ENCODE results near the gene OSBPL6. TPM values are rescaled to one million over a fixed set of nuclear protein-coding genes. Genes with fewer than 3 reads are reported as not detected.

Gene OSBPL6
- total and polyA plus RNA-seq, 10 of the 15 experiments (the other 5 are each of a cell fraction or from before 2014, with no cell fraction given), result 0.01 to 0.08 (median 0.03) TPM; not detected in 5

- ATAC-seq (peak; percentile 1), DNase-seq (ENCODE audit: low read depth, low spot score) (no peak), FAIRE-seq (no peak)
- ChIA-PET CTCF (interaction anchor here (0.7 to 5.5 kb wide), 11 partner anchors 9 to 337 kb away, joined by 3 to 41 read pairs (median 3); no protein-coding TSS in a partner anchor), POLR2A (interaction anchor here (0.6 to 3.2 kb wide), 13 partner anchors 8 to 349 kb away, joined by 3 to 21 read pairs (median 4); no protein-coding TSS in a partner anchor), RAD21 (ENCODE audit: unreplicated experiment) (interaction anchor here (0.9 to 3.5 kb wide), 10 partner anchors 17 to 337 kb away, joined by 3 to 26 read pairs (median 3); partner anchors contain the start of gene RBM45), SMC1A (ENCODE audit: uncharacterized antibody, unreplicated experiment) (interaction anchor here (1.1 to 4.7 kb wide), 14 partner anchors 9 to 215 kb away, joined by 3 to 24 read pairs (median 6); no protein-coding TSS in a partner anchor)
- Histone ChIP-seq H3K4me1 (ENCODE audit: control insufficient read depth, insufficient read depth, low read length) (peaks cover 9% of the 10 kb centered on the region), H3K36me3 (ENCODE audit: control insufficient read depth in 2 of 2, insufficient read depth in 2 of 2, low read length in 1 of 2) (peaks cover 3 to 20% of the 10 kb centered on the region in 2 experiments; a peak in 3 of 4 replicates), H3K79me2 (ENCODE audit: control insufficient read depth, insufficient read depth, low read length) (peaks cover 28% of the 10 kb centered on the region), H2AFZ (ENCODE audit: control insufficient read depth, low read depth, low read length) (peak overlapping the region; percentile 95), H4K20me1 (ENCODE audit: control insufficient read depth, insufficient read depth) (no peaks in the 10 kb centered on the region), H3K4me3 (peak overlapping the region; percentile 94), H3K9ac (ENCODE audit: control insufficient read depth, insufficient read depth, low read length) (peak overlapping the region; percentile 99), H3K27ac (ENCODE audit: control insufficient read depth, insufficient read depth) (peak overlapping the region; percentile 94), H3K9me3 (replicated peaks; ENCODE audit: control insufficient read depth, insufficient read depth, low read length) (no peaks in the 10 kb centered on the region), H3K4me2 (ENCODE audit: control insufficient read depth, insufficient read depth) (peak overlapping the region; percentile 84), H3K27me3 (replicated peaks in 1 of 2; ENCODE audit: control insufficient read depth in 2 of 2, insufficient read depth in 2 of 2, low read length in 1 of 2) (no peaks in the 10 kb centered on the region)
- WGBS (ENCODE audit: insufficient coverage, insufficient replicate concordance, low lambda C conversion rate, missing lambda C conversion rate), result 8% methylated on average over 18 of the region's 18 CpGs
- in situ Hi-C loops (cut with MboI) (no loop called here), intact Hi-C loops (cut with micrococcal nuclease; ENCODE audit: unreplicated experiment) (loop anchor here (1.0 kb wide), 1 partner anchor 36 kb away; no protein-coding TSS in a partner anchor)
- BruUV-seq (replicated peaks), result TSS peak; percentile 61
- TF ChIP-seq PBX3 (IDR thresholded peaks at IDR 0.05; ENCODE audit: insufficient replicate concordance, low read depth, low read length), result no peak
- no peak for TF ChIP-seq JUND (IDR thresholded peaks at IDR 0.05; ENCODE audit: low read depth, low read length)
- peak; percentile 92 for TF ChIP-seq RUNX3 (IDR thresholded peaks at IDR 0.05; ENCODE audit: low read length)
- peak; percentile 31 for TF ChIP-seq RELB (IDR thresholded peaks at IDR 0.05; ENCODE audit: low read depth)
- no peak for TF ChIP-seq TAF1 (IDR thresholded peaks at IDR 0.05; ENCODE audit: borderline replicate concordance, low read depth, low read length)
- TF ChIP-seq SREBF1 (IDR thresholded peaks at IDR 0.05; ENCODE audit: low read length), result no peak
- no peak; the same call in 1 of the 2 replicates for TF ChIP-seq POLR2AphosphoS5 (IDR thresholded peaks at IDR 0.05; ENCODE audit: low read length)
- 0 out of 2 replicates have a peak, but pooled peaks have one; percentile 41 for TF ChIP-seq PKNOX1 (IDR thresholded peaks at IDR 0.05)
- TF ChIP-seq JUNB (IDR thresholded peaks at IDR 0.05), result peak; percentile 19; the same call in 1 of the 2 replicates
- peak; percentile 61; the same call in 1 of the 2 replicates for TF ChIP-seq ATF7 (IDR thresholded peaks at IDR 0.05; ENCODE audit: low read depth)
- 0 out of 2 replicates have a peak, but pooled peaks have one; percentile 12 for TF ChIP-seq HDGF (IDR thresholded peaks at IDR 0.05)
- peak; percentile 77 to 81 for TF ChIP-seq BHLHE40 (IDR thresholded peaks at IDR 0.05; ENCODE audit: borderline replicate concordance in 1 of 2, low read depth in 2 of 2, low read length in 1 of 2)
- TF ChIP-seq CBX5 (IDR thresholded peaks at IDR 0.05; ENCODE audit: low read depth), result peak; percentile 34; the same call in 1 of the 2 replicates
- peak; percentile 48; the same call in 1 of the 2 replicates for TF ChIP-seq CREM (IDR thresholded peaks at IDR 0.05; ENCODE audit: low read depth)
- peak; percentile 46 for TF ChIP-seq MEF2B (IDR thresholded peaks at IDR 0.05; ENCODE audit: partially characterized antibody, poor library complexity, severe bottlenecking)
- 0 out of 2 replicates have a peak, but pooled peaks have one; percentile 24 for TF ChIP-seq CHD2 (IDR thresholded peaks at IDR 0.05; ENCODE audit: borderline replicate concordance, low read depth, low read length)
- peak; percentile 11; the same call in 1 of the 2 replicates for TF ChIP-seq MXI1 (IDR thresholded peaks at IDR 0.05; ENCODE audit: low read depth, low read length)
- TF ChIP-seq RAD51 (IDR thresholded peaks at IDR 0.05), result no peak
- peak; percentile 76; the same call in 1 of the 2 replicates for TF ChIP-seq MTA3 (IDR thresholded peaks at IDR 0.05; ENCODE audit: borderline replicate concordance, low read length)
These were observed 255.6 kb downstream of the OSBPL6 start for GRCh38 chr2:178449700-178450523.
